Measurements from ENCODE around the gene NKD2.
"Not testable (repeated sequence)": the region's sequence is repeated elsewhere in the genome, so short reads cannot be mapped to it uniquely, and the experiment has no call there.

NKD2 gene

GRCh38 chr5:1075931-1076330 is 67.3 kb downstream of the NKD2 start:
- no peak for DNase-seq

DNA sequence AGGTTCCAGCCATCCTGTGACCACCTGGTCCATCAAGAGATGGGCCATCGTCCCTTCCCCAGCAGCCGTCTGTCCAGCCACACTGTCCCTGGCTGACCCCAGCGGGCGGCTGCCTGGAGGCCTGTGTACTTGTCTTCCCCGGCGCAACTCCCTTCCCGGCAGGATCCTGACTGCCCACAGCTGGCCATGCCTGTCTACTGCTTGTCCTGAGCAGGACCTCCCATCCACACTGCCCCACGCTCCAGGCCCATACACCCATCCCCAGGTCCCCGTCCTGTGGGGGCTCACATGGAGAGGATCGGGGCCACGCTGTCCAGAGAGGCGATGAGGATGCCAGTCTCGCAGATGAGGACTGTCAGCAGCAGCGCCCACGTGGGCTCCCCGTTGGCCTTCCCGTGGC is 67.8 kb downstream of the NKD2 start:
- no peak for DNase-seq

DNA sequence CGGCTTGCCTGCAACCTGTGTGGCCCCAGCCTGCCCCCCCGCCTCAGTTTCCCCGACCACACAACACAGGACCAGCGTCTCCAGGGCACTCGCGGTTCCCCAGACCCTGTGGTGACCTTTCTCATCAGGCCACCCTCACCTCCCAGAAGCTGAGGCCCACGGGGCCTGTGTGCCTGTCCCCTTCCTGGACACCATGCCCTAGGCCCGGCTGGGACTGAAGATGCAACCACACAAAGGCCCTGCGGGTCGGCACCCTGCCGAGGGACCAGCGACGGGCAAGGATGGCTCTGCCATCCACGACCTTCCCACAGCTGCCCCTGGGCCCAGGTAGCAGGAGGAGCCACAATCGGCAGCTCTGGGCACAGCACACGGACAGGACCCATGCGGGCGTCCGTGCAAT is 68.4 kb downstream of the NKD2 start:
- DNase-seq, result no peak

GRCh38 chr5:1077491-1078020 is 69.0 kb downstream of the NKD2 start:
- DNase-seq, result no peak

DNA sequence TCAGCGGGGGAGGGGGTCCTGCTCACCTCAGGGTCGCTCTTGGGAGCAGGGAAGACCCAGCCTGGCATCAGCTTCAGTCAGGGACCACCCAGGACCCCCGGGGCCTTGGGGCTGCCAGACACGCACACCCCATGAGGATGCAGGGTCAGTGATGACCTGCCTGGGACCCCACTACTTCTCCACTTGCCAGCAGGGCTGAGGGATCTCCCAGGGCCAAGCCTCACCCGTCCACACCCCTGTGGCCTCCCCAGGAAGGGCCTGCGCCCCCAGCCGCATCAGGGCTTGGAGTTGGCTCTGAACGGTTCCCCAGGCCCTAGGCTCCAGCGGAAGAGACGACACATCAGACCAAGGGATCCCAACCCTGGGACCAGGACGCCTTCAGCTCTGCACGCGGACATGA is 69.6 kb downstream of the NKD2 start:
- no peak for DNase-seq

- no peak for DNase-seq
Measured at GRCh38 chr5:1078851-1079250, 70.2 kb downstream of the NKD2 start.

DNA sequence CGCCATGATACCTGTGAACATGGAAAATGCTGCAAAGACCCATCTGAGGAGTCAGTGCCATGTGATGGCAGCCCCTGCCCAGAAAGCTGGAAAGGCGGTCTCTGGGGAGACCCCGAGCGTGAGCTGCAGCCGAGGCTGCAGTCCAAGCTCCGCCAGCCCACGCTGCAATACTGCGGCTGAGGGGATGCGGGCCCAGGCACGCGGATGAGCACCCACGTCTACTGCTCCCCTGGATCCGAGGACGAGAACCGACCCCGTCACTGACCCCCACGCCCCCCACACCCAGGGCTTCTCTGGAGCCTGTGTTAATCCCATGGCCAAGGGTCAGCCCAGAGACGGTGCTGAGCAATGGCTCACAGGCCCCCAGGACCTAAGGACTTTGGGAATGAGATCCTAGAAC is 70.9 kb downstream of the NKD2 start:
- no peak for DNase-seq

DNA sequence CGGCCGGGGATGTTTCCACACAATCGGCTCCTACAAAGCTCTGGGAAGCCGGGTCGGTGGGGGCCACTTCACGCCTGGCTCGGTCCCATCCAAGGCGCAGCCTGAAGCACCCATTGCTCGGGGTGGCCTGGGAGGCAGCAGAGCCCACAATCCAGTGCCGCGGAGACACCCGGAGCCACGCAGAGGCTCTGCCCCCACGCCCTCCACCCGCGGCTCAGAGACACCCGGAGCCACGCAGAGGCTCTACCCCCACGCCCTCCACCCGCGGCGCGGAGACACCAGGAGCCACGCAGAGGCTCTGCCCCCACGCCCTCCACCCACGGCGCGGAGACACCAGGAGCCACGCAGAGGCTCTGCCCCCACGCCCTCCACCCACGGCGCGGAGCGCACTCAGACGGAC is 71.4 kb downstream of the NKD2 start:
- no peak for DNase-seq

GRCh38 chr5:1080432-1080831 is 71.8 kb downstream of the NKD2 start:
- DNase-seq, result no peak

DNA sequence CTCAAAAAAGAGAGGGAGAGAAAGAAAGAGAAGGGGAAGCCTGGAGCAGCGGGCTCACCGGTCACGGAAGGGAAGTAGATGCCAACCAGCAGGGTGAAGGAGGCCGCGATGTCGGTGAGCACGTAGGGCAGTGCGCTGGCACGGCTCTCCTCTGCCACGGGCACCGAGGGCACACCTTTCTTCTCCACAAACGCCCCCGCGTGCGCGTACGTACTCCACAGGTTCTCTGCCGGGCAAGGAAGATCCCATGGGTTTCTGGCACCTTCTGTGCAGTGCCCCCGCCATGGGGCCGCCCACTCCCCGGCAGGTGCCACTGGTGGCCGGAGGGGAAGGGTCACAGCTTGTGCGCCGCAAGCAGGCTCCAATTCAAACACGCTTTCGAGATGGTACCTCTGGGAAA is 72.9 kb downstream of the NKD2 start:
- no peak for DNase-seq

DNA sequence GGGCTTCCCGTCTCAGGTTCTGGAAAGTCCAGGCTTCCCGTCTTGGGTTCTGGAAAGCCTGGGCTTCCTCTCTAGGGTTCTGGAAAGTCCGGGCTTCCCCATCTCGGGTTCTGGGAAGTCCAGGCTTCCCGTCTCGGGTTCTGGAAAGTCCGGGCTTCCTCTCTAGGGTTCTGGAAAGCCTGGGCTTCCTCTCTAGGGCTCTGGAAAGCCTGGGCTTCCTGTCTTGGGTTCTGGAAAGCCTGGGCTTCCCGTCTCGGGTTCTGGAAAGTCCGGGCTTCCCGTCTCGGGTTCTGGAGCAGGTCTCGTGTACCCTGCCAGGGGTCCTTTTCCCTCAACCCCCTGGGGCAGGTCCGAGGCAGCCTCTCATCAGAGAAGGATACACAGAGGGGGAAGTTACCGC is 74.4 kb downstream of the NKD2 start:
- DNase-seq, result not testable (repeated sequence)

DNA sequence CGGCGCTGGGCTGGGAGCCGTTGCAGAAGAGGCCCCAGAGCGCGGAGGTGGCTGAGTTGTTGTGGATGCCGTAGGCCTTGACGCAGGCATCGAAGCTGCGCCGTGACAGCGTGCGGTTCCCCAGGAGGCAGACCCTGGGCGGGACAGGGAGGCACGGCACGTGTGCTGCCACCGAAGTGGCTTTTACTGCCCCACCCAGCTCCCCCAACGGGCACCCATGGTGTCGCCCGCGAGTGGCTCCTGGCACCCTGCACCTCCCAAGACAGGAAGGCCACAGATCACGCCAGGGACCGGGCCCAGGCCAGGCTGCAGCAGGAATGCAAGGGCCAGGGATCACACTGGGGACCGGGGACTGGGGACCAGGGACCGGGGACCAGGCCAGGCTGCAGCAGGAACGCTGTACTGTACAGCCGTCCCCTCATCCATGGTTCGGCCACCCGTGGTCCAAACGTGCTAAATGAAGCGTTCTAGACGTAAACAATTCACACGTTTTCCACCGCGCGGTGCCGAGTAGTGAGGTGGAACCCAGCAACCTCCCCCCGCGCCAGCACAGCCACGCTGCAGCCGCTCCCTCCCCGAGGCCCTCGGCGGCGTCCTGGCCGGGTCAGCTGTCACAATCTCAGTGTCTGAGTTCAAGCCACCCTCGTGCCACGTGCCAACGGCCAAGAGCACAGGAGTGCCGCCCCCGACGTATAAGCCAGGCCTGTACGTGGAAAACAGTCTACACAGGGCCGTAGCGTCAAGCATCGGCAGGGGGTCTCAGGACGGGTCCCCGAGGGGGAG is 75.4 kb downstream of the NKD2 start:
- no peak for DNase-seq

GRCh38 chr5:1085391-1085790 is 76.8 kb downstream of the NKD2 start:
- DNase-seq, result no peak

DNA sequence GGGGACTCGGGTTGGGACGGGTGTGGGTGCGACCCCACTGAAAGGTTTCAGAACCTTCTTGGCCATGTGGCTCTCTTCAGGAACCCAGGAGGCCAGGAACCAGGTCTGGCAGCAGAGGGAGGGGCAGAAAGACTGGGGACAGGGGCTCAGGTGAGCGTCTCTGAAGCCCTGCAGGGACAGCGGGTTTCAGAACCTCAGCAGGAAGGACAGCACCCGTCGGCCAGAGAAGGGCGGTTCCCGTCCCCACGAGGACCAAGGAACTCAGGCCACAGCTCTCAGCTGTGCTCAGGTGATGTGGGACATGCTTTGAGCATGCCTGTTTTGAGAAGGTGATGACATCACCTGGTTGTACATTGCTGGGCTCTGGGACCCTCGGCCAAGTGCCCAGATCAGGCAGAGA is 77.5 kb downstream of the NKD2 start:
- DNase-seq, result no peak

- DNase-seq, result no peak
Measured at GRCh38 chr5:1086871-1087270, 78.3 kb downstream of the NKD2 start.

DNA sequence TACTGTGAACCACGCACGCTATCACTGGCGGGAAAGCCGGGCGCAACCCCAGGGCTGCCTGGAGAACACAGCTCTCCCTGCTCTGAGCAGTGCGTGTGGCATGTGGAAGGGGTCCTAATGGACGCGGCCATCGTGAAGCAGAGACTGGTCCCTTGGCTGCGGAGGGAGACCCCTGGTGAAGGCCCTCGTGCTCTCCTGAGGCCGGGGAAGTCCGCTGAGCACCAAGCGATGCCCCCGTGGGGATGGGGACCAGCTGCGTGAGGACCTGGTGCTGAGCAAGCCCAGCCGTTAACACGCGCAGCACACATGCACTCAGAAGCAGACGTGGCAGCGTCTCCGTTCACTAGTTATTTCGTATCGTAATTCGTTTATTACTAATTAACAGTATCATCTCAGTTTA is 78.8 kb downstream of the NKD2 start:
- no peak for DNase-seq

DNA sequence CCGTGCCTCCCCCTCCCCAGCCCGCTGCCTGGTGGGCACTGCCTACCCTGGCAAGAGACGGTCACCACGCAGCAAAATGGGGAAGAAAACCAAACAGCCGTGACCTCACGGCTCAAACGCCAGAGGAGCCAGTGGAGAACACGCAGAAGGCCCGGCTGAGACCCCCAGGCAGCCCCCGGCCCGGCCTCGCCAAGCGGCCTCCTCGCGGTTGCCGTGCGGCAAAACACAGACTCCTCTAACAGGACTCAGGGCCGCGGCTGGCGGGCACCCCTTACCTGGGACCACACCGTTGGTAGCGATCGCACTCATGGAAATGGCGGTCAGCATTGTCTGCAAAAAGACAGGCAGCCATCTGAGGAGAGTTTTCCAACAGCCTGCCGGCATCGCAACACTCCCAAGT is 79.4 kb downstream of the NKD2 start:
- DNase-seq, result no peak

All from stimulated activated CD4-positive, alpha-beta T cell treated with anti-CD3 and anti-CD28 coated beads, Interleukin-1b, Interleukin-23, amount 100 ng/mL, for 48 hours (primary cell).